Suprapubic skin (tissue), 4 donors: ENCODE results near the gene PPP6R2. TPM values are rescaled to one million over a fixed set of nuclear protein-coding genes. Genes with fewer than 3 reads are reported as not detected.

Experiments used
- DNase-seq, 2 donors: peaks; one replicate each; pipeline ENCODE4 v3.0.0-alpha.2; 2019; ENCODE audit warnings: low spot score in 2 of 2
- H3K27ac ChIP-seq: fragments of 200-600 bp; sonication (generic); one replicate; pipeline ENCODE4 v1.5.1; 2019
- H3K27me3 ChIP-seq: fragments of 200-600 bp; sonication (generic); one replicate; pipeline ENCODE4 v1.5.1; 2019
- H3K36me3 ChIP-seq: fragments of 200-600 bp; sonication (generic); one replicate; pipeline ENCODE4 v1.5.1; 2019
- H3K4me1 ChIP-seq: fragments of 200-600 bp; sonication (generic); one replicate; pipeline ENCODE4 v1.5.1; 2019
- H3K4me3 ChIP-seq: fragments of 200-600 bp; sonication (generic); one replicate; pipeline ENCODE4 v1.5.1; 2019; ENCODE audit warnings: mild to moderate bottlenecking
- H3K9me3 ChIP-seq: fragments of 200-600 bp; sonication (generic); one replicate; pipeline ENCODE4 v1.5.1; 2019
- CTCF ChIP-seq, 2 donors: fragments of 200-600 bp in 1 of 2; fragments of 450-650 bp in 1 of 2; sonication (generic) in 1 of 2; IDR thresholded peaks; one replicate each; pipeline ENCODE4 v1.5.1; 2016 to 2019; ENCODE audit warnings: antibody characterized with exemption in 2 of 2, mild to moderate bottlenecking in 1 of 2, moderate library complexity in 1 of 2
- EP300 ChIP-seq: sonication (generic); formaldehyde crosslinking; IDR thresholded peaks from one replicate; pipeline ENCODE4 v1.6.1; 2017; ENCODE audit warnings: antibody characterized with exemption
- POLR2A ChIP-seq, 2 donors: fragments of 450-650 bp; IDR thresholded peaks; one replicate each; pipeline ENCODE4 v1.6.1; 2017; ENCODE audit warnings: antibody characterized with exemption in 2 of 2, mild to moderate bottlenecking in 2 of 2, moderate library complexity in 2 of 2
- POLR2AphosphoS5 ChIP-seq, 3 donors: sonication (generic); formaldehyde crosslinking; IDR thresholded peaks; one replicate each; pipeline ENCODE4 v1.6.1; 2017; ENCODE audit warnings: antibody characterized with exemption in 3 of 3
- WGBS: methylation state at CpG from one replicate; pipeline ENCODE4 v1.1.5; 2018; 5-methylcytosine and 5-hydroxymethylcytosine counted together
- total RNA-seq, 4 donors: library from RNA; depleted of rRNA; stranded (reverse); fragments of >200 nt; gene quantifications; one replicate each; pipeline ENCODE4 v1.1.0, GENCODE V29; 2016

PPP6R2 gene
- total RNA-seq, 4 donors from 2014 or later = 46.7 to 70.3 (median 64.6) TPM

DNA sequence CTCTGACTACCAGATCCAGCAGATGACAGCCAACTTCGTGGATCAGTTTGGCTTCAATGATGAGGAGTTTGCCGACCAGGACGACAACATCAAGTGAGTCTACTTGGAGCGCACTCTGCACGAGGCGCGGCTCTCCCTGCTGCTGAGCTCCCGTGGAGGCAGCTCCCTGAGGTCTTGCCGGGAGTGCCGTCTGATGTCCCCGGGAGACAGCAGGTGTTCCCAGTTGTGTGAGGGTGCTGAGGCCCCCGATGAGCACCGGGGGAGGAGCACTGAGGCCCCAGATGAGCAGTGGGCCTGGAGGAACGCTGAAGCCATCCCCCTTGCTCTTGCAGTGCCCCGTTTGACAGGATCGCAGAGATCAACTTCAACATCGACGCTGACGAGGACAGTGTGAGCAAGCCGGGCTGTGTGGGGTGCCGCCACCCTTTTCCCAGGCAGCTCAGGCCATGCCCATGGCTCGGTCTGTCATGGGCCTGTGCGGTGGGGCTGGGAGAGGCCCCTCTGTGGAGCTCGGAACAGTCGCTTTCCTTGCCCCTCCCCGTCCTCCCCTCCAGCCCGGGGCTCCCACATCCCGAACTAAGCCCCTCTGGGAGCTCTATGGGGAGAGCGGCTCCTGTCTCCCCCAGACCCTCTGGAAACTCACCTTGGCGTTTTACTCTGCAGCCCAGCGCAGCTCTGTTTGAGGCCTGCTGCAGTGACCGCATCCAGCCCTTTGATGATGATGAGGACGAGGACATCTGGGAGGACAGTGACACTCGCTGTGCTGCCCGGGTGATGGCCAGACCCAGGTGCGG, 94.6 kb downstream of the PPP6R2 start:
- no peaks in the 10 kb centered on the region for H3K9me3 ChIP-seq
- peaks cover 6% of the 10 kb centered on the region for H3K4me1 ChIP-seq
- TF ChIP-seq CTCF (IDR thresholded peaks at IDR 0.05) = no peak
- no peak for TF ChIP-seq POLR2A (IDR thresholded peaks at IDR 0.05)
- TF ChIP-seq EP300 = no peak
- TF ChIP-seq POLR2AphosphoS5 (IDR thresholded peaks at IDR 0.05) = no peak
- peak in 1 of 2 donors; percentile 58 for DNase-seq
- H3K4me3 ChIP-seq = no peak overlapping the region
- no peaks in the 10 kb centered on the region for H3K27me3 ChIP-seq
- WGBS = 96% methylated on average over 11 of the region's 36 CpGs
- H3K27ac ChIP-seq = no peak overlapping the region
- H3K36me3 ChIP-seq = peaks cover 74% of the 10 kb centered on the region

DNA sequence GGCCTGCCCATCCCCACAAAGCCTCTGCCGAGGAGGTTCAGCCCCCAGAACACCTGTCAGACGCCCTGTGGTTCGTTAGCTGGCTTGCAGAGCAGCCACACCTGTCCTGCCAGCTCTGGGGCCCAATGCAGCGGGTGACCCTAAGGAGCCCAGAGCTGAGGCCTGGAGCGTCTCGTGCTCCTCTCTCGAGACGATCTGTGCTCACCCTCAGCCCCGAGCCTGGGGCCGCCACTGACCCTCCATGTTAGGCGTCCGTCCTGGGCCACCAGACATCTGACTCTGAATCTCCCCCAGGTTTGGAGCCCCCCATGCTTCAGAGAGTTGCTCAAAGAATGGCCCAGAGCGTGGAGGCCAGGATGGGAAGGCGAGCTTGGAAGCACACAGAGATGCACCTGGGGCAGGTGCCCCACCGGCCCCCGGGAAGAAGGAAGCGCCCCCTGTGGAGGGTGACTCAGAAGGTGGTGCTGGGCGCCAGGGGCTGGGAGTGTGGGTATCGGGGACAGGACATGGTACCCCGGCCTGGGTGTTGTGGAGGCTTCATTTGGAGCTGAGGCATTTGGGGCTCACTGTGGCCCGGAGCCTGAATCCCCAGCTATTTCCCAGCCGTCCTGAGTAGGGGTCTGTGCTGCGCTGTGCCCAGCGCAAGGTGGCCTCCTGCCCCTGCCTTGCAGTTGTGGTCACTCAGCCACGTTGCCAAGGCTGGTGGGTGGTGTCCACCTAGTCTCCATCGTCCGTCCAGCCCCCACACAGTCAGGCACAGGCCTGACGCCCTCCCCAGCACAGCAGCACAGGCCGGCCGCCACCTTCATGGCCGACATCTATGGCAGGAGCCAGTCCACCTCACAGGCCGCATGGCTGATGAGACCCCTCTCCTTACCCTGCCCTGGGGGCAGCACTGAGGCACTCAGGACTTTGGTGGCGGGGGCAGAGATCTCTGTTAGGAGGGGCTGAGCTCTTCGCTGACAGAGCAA, 95.5 kb downstream of the PPP6R2 start:
- no peak for TF ChIP-seq POLR2A (IDR thresholded peaks at IDR 0.05)
- TF ChIP-seq POLR2AphosphoS5 (IDR thresholded peaks at IDR 0.05) = no peak
- no peak for TF ChIP-seq CTCF (IDR thresholded peaks at IDR 0.05)
- TF ChIP-seq EP300 = no peak
- peak in 1 of 2 donors; percentile 63 for DNase-seq
- H3K4me3 ChIP-seq = no peak overlapping the region
- no peaks in the 10 kb centered on the region for H3K27me3 ChIP-seq
- H3K9me3 ChIP-seq = no peaks in the 10 kb centered on the region
- peaks cover 70% of the 10 kb centered on the region for H3K36me3 ChIP-seq
- WGBS = 79% methylated on average over 17 of the region's 34 CpGs
- H3K27ac ChIP-seq = no peak overlapping the region
- peaks cover 6% of the 10 kb centered on the region for H3K4me1 ChIP-seq

- 91% methylated on average over 8 of the region's 17 CpGs for WGBS
- Histone ChIP-seq H3K27me3 (no peaks in the 10 kb centered on the region), H3K27ac (no peak overlapping the region), H3K4me1 (peaks cover 6% of the 10 kb centered on the region), H3K9me3 (no peaks in the 10 kb centered on the region), H3K4me3 (no peak overlapping the region), H3K36me3 (peaks cover 70% of the 10 kb centered on the region)
- no peak for TF ChIP-seq POLR2A (IDR thresholded peaks at IDR 0.05)
- DNase-seq = peak in 1 of 2 donors; percentile 52
These were observed 96.3 kb downstream of the PPP6R2 start for GRCh38 chr22:50439314-50439870.

GRCh38 chr22:50439871-50440331, 96.8 kb downstream of the PPP6R2 start:
- Histone ChIP-seq H3K36me3 (peaks cover 68% of the 10 kb centered on the region), H3K27me3 (no peaks in the 10 kb centered on the region), H3K4me3 (no peak overlapping the region), H3K4me1 (peaks cover 6% of the 10 kb centered on the region), H3K9me3 (no peaks in the 10 kb centered on the region), H3K27ac (no peak overlapping the region)
- DNase-seq = peak in 1 of 2 donors; percentile 56
- TF ChIP-seq EP300 (no peak), CTCF (IDR thresholded peaks at IDR 0.05) (no peak), POLR2A (IDR thresholded peaks at IDR 0.05) (no peak), POLR2AphosphoS5 (IDR thresholded peaks at IDR 0.05) (no peak)
- 90% methylated on average over 4 of the region's 10 CpGs for WGBS

GRCh38 chr22:50440544-50441249, 97.6 kb downstream of the PPP6R2 start:
- no peaks in the 10 kb centered on the region for H3K9me3 ChIP-seq
- peak in 1 of 2 donors; percentile 60 for DNase-seq
- no peaks in the 10 kb centered on the region for H3K4me1 ChIP-seq
- H3K27ac ChIP-seq = no peak overlapping the region
- no peak overlapping the region for H3K4me3 ChIP-seq
- H3K27me3 ChIP-seq = no peaks in the 10 kb centered on the region
- TF ChIP-seq POLR2AphosphoS5 (IDR thresholded peaks at IDR 0.05) (no peak), EP300 (no peak), CTCF (IDR thresholded peaks at IDR 0.05) (no peak)
- 89% methylated on average over 13 of the region's 26 CpGs for WGBS
- peaks cover 68% of the 10 kb centered on the region for H3K36me3 ChIP-seq
